DND-41 (cell line): Measurements from ENCODE around the gene CCNYL1.

ENCODE experiments used
- ATAC-seq: fragments of 200-7000 bp; cut with Tn5 transposase; 3 replicates; pipeline ENCODE4 v1.9.1; 2021; ENCODE audit warnings: low read depth; ENCODE audit not compliant: insufficient read depth
- DNase-seq: peaks from one replicate; pipeline ENCODE4 v3.0.0-alpha.2; 2020
- H2AFZ ChIP-seq: 2 replicates; pipeline ENCODE4 v1.6.0; 2012; ENCODE audit warnings: low read depth, low read length
- H3K27ac ChIP-seq: 2 replicates; pipeline ENCODE4 v1.5.1; 2012; ENCODE audit warnings: low read length, inconsistent platforms
- H3K27me3 ChIP-seq: fragments of 200-600 bp; sonication (generic); 2 replicates; pipeline ENCODE4 v1.6.0; 2012; ENCODE audit warnings: low read length, mild to moderate bottlenecking, inconsistent platforms; ENCODE audit not compliant: insufficient read depth, poor library complexity
- H3K36me3 ChIP-seq: 2 replicates; pipeline ENCODE4 v1.5.1; 2012; ENCODE audit warnings: low read length, inconsistent platforms; ENCODE audit not compliant: insufficient read depth
- H3K4me1 ChIP-seq: 2 replicates; pipeline ENCODE4 v1.5.1; 2012; ENCODE audit warnings: mild to moderate bottlenecking, low read length; ENCODE audit not compliant: insufficient read depth
- H3K4me2 ChIP-seq: 2 replicates; pipeline ENCODE4 v1.6.0; 2012; ENCODE audit warnings: mild to moderate bottlenecking, moderate library complexity, low read length, inconsistent platforms; ENCODE audit not compliant: insufficient read depth
- H3K4me3 ChIP-seq, 2 experiments: fragments of 200-600 bp in 1 of 2; shearing (Covaris generic) in 1 of 2; 2 replicates each; pipeline ENCODE4 v1.5.1; 2012 to 2016; ENCODE audit warnings: inconsistent platforms in 2 of 2, low read length in 2 of 2, mild to moderate bottlenecking in 2 of 2, low read depth in 1 of 2, moderate library complexity in 1 of 2
- H3K79me2 ChIP-seq: 2 replicates; pipeline ENCODE4 v1.6.0; 2012; ENCODE audit warnings: low read length, inconsistent platforms; ENCODE audit not compliant: insufficient read depth
- H3K9ac ChIP-seq: 2 replicates; pipeline ENCODE4 v1.6.0; 2012; ENCODE audit warnings: low read depth, mild to moderate bottlenecking, inconsistent platforms, low read length, moderate library complexity
- H3K9me3 ChIP-seq: 2 replicates; pipeline ENCODE4 v1.5.1; 2012; ENCODE audit warnings: low read length, moderate library complexity, mild to moderate bottlenecking, inconsistent platforms; ENCODE audit not compliant: insufficient read depth, severe bottlenecking
- H4K20me1 ChIP-seq: 2 replicates; pipeline ENCODE4 v1.6.0; 2012; ENCODE audit warnings: low read length; ENCODE audit not compliant: insufficient read depth
- CTCF ChIP-seq: IDR thresholded peaks from 2 replicates; pipeline ENCODE4 v1.5.1; 2012; ENCODE audit warnings: borderline replicate concordance, low read length, moderate library complexity, mild to moderate bottlenecking; ENCODE audit not compliant: poor library complexity, severe bottlenecking; ENCODE audit errors: extremely low read depth
- EZH2 ChIP-seq: IDR thresholded peaks from 3 replicates; pipeline ENCODE4 v1.6.1; 2012; ENCODE audit warnings: borderline replicate concordance, low read depth, mild to moderate bottlenecking, moderate library complexity, low read length, inconsistent platforms; ENCODE audit not compliant: severe bottlenecking

Gene CCNYL1

GRCh38 chr2:207711750-207712530 lies 500 bp downstream of the CCNYL1 start:
- TF ChIP-seq EZH2 (no peak), CTCF (no peak)
- Histone ChIP-seq H3K4me2 (peak overlapping the region; percentile 77), H3K36me3 (no peaks in the 10 kb centered on the region), H3K4me1 (peaks cover 34% of the 10 kb centered on the region), H4K20me1 (no peaks in the 10 kb centered on the region), H3K4me3 (peak overlapping the region; percentile 58 to 98), H3K9me3 (no peaks in the 10 kb centered on the region), H3K27ac (peak overlapping the region; percentile 74), H3K79me2 (peaks cover 18% of the 10 kb centered on the region), H3K9ac (peak overlapping the region; percentile 78), H3K27me3 (no peaks in the 10 kb centered on the region), H2AFZ (peak overlapping the region; percentile 93)
- ATAC-seq: peak; percentile 32
- DNase-seq: peak; percentile 60

- Histone ChIP-seq H3K4me2 (no peak overlapping the region), H3K36me3 (no peaks in the 10 kb centered on the region), H2AFZ (no peak overlapping the region), H3K4me3 (no peak overlapping the region), H3K4me1 (peaks cover 22% of the 10 kb centered on the region), H3K9me3 (no peaks in the 10 kb centered on the region), H3K79me2 (peaks cover 20% of the 10 kb centered on the region), H3K9ac (no peak overlapping the region), H3K27me3 (no peaks in the 10 kb centered on the region), H3K27ac (no peak overlapping the region), H4K20me1 (no peaks in the 10 kb centered on the region)
- DNase-seq (no peak), ATAC-seq (no peak)
- TF ChIP-seq EZH2: no peak
- no peak for TF ChIP-seq CTCF
Measured at GRCh38 chr2:207716056-207716455, 4.6 kb downstream of the CCNYL1 start.

DNA sequence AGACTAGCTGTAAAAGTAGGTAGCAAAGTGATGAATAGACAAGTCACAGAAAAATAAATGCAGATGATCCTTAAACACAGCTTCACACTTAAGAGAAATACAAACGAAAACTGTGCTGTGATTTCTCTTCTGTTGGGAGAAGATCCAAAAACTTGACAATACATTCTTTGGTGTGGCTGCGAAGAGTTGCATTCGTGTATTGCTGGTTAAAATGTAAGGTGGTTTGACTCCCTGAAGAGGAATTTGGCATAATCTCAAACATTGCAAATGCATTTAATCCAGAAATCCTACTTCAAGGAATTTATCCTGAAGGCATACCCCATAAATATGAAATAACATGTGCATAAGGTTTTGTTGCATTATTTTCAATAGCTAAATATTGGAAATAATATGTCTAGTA lies 7.1 kb downstream of the CCNYL1 start:
- DNase-seq (no peak), ATAC-seq (no peak)
- Histone ChIP-seq H3K79me2 (peaks cover 7% of the 10 kb centered on the region; the same call in 1 of the 2 replicates), H4K20me1 (no peaks in the 10 kb centered on the region), H3K4me1 (peaks cover 7% of the 10 kb centered on the region), H3K4me2 (no peak overlapping the region), H3K4me3 (no peak overlapping the region), H2AFZ (no peak overlapping the region), H3K27me3 (no peaks in the 10 kb centered on the region), H3K27ac (no peak overlapping the region), H3K36me3 (no peaks in the 10 kb centered on the region), H3K9ac (no peak overlapping the region), H3K9me3 (no peaks in the 10 kb centered on the region)
- TF ChIP-seq EZH2: no peak
- TF ChIP-seq CTCF: no peak
